HG02943 (cell line): Measurements from ENCODE around the gene MAN1B1.
"Not testable (repeated sequence)": the region's sequence is repeated elsewhere in the genome, so short reads cannot be mapped to it uniquely, and the experiment has no call there.

ENCODE experiments used
- ATAC-seq: cut with Tn5 transposase; IDR thresholded peaks from one replicate; pipeline ENCODE4 v1.9.1; 2021; ENCODE audit warnings: mild to moderate bottlenecking, low read depth, moderate library complexity; ENCODE audit not compliant: unreplicated experiment

MAN1B1 gene

GRCh38 chr9:137052293-137052692 is 34.5 kb upstream of the MAN1B1 start:
- ATAC-seq = no peak

GRCh38 chr9:137052998-137053943 is 33.5 kb upstream of the MAN1B1 start:
- ATAC-seq = no peak

- ATAC-seq = no peak
Observed at GRCh38 chr9:137053944-137054931, 32.5 kb upstream of the MAN1B1 start, which contains the start of gene ENTPD2. TSS of gene ENTPD2 (minus strand) at chr9:137054061. CDS start at chr9:137053997, 64 bp downstream.

- no peak for ATAC-seq
Observed at GRCh38 chr9:137054932-137055384, 31.8 kb upstream of the MAN1B1 start.

GRCh38 chr9:137055385-137056364 is 31.1 kb upstream of the MAN1B1 start:
- ATAC-seq = no peak

- ATAC-seq = no peak
Observed at GRCh38 chr9:137056739-137057415, 29.9 kb upstream of the MAN1B1 start.

- ATAC-seq = no peak
Observed at GRCh38 chr9:137057545-137057944, 29.2 kb upstream of the MAN1B1 start.

GRCh38 chr9:137058521-137059234 is 28.1 kb upstream of the MAN1B1 start:
- no peak for ATAC-seq

- no peak for ATAC-seq
Observed at GRCh38 chr9:137062384-137062783, 24.4 kb upstream of the MAN1B1 start.

- ATAC-seq = not testable (repeated sequence)
Observed at GRCh38 chr9:137062798-137063197, 24.0 kb upstream of the MAN1B1 start.

GRCh38 chr9:137063311-137064026 is 23.3 kb upstream of the MAN1B1 start:
- no peak for ATAC-seq

- ATAC-seq = no peak
Observed at GRCh38 chr9:137064027-137064879, 22.5 kb upstream of the MAN1B1 start.

- ATAC-seq = no peak
Observed at GRCh38 chr9:137064880-137065164, 22.0 kb upstream of the MAN1B1 start.

GRCh38 chr9:137065336-137065967 is 21.3 kb upstream of the MAN1B1 start:
- ATAC-seq = no peak

GRCh38 chr9:137066096-137066861 is 20.5 kb upstream of the MAN1B1 start:
- no peak for ATAC-seq
